ENCODE measurements around the gene GPR75.

GRCh38 chr2:53881986-53882385 lies 22.2 kb upstream of the GPR75 start:
- TF ChIP-seq, protein P1, sequence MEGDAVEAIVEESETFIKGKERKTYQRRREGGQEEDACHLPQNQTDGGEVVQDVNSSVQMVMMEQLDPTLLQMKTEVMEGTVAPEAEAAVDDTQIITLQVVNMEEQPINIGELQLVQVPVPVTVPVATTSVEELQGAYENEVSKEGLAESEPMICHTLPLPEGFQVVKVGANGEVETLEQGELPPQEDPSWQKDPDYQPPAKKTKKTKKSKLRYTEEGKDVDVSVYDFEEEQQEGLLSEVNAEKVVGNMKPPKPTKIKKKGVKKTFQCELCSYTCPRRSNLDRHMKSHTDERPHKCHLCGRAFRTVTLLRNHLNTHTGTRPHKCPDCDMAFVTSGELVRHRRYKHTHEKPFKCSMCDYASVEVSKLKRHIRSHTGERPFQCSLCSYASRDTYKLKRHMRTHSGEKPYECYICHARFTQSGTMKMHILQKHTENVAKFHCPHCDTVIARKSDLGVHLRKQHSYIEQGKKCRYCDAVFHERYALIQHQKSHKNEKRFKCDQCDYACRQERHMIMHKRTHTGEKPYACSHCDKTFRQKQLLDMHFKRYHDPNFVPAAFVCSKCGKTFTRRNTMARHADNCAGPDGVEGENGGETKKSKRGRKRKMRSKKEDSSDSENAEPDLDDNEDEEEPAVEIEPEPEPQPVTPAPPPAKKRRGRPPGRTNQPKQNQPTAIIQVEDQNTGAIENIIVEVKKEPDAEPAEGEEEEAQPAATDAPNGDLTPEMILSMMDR (IDR thresholded peaks at IDR 0.05; ENCODE audit: insufficient read depth, low read length, poor library complexity, severe bottlenecking) = no peak
- TF ChIP-seq EZH2phosphoT487 (conservative IDR thresholded peaks at IDR 0.05; ENCODE audit: low read length) = no peak

Measured in SU-DHL-6 (cell line).